Hindlimb muscle (tissue), 1 donor: Measurements from ENCODE around the gene FAM187B. TPM values are rescaled to one million over a fixed set of nuclear protein-coding genes. Genes with fewer than 3 reads are reported as not detected.
"Not testable (repeated sequence)": the region's sequence is repeated elsewhere in the genome, so short reads cannot be mapped to it uniquely, and the experiment has no call there.

Experiments
- DNase-seq: peaks from one replicate; pipeline ENCODE4 v3.0.0-alpha.2; 2013
- polyA plus RNA-seq: library from polyadenylated mRNA; unstranded; fragments of 120-200 nt; gene quantifications from one replicate; pipeline ENCODE4 v1.2.1, GENCODE V29; 2013; ENCODE audit not compliant: insufficient read length

The FAM187B gene
- polyA plus RNA-seq, 1 donor = not detected

- DNase-seq = no peak
Measured at GRCh38 chr19:35262101-35262761, 33.7 kb upstream of the FAM187B start.

GRCh38 chr19:35261356-35262100, 33.0 kb upstream of the FAM187B start:
- no peak for DNase-seq

GRCh38 chr19:35260694-35261304, 32.3 kb upstream of the FAM187B start:
- DNase-seq = no peak

GRCh38 chr19:35257113-35257461, 28.5 kb upstream of the FAM187B start:
- no peak for DNase-seq

- no peak for DNase-seq
Measured at GRCh38 chr19:35256566-35256965, 28.0 kb upstream of the FAM187B start.

GRCh38 chr19:35254341-35255297, 26.1 kb upstream of the FAM187B start:
- DNase-seq = no peak

GRCh38 chr19:35253316-35254286, 25.1 kb upstream of the FAM187B start:
- DNase-seq = no peak

- DNase-seq = no peak
Measured at GRCh38 chr19:35251456-35251855, 22.9 kb upstream of the FAM187B start.

GRCh38 chr19:35249848-35250711, 21.5 kb upstream of the FAM187B start:
- no peak for DNase-seq

GRCh38 chr19:35249146-35249847, 20.8 kb upstream of the FAM187B start:
- no peak for DNase-seq

GRCh38 chr19:35248310-35249145, 20.0 kb upstream of the FAM187B start, which contains the start of gene LSR:
LSR (plus strand) TSS chr19:35249002; CDS start chr19:35249023, 21 bp downstream.
- DNase-seq = no peak

GRCh38 chr19:35247526-35248309, 19.2 kb upstream of the FAM187B start:
- no peak for DNase-seq

- no peak for DNase-seq
Measured at GRCh38 chr19:35246466-35247092, 18.0 kb upstream of the FAM187B start.

- DNase-seq = no peak
Measured at GRCh38 chr19:35241417-35241816, 12.9 kb upstream of the FAM187B start.

GRCh38 chr19:35240327-35240726, 11.8 kb upstream of the FAM187B start:
- no peak for DNase-seq

- not testable (repeated sequence) for DNase-seq
Measured at GRCh38 chr19:35239597-35239996, 11.1 kb upstream of the FAM187B start.
